ENCODE data around the gene NFIA. TPM values are rescaled to one million over a fixed set of nuclear protein-coding genes. Genes with fewer than 3 reads are reported as not detected.

Gene NFIA
- total RNA-seq, 1 experiment from 2014 or later: 0.35 TPM

GRCh38 chr1:61143821-61144424, 61.6 kb downstream of the NFIA start:
- DNase-seq: no peak
- TF ChIP-seq, protein P1, sequence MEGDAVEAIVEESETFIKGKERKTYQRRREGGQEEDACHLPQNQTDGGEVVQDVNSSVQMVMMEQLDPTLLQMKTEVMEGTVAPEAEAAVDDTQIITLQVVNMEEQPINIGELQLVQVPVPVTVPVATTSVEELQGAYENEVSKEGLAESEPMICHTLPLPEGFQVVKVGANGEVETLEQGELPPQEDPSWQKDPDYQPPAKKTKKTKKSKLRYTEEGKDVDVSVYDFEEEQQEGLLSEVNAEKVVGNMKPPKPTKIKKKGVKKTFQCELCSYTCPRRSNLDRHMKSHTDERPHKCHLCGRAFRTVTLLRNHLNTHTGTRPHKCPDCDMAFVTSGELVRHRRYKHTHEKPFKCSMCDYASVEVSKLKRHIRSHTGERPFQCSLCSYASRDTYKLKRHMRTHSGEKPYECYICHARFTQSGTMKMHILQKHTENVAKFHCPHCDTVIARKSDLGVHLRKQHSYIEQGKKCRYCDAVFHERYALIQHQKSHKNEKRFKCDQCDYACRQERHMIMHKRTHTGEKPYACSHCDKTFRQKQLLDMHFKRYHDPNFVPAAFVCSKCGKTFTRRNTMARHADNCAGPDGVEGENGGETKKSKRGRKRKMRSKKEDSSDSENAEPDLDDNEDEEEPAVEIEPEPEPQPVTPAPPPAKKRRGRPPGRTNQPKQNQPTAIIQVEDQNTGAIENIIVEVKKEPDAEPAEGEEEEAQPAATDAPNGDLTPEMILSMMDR (conservative IDR thresholded peaks at IDR 0.05): no peak
- H3K79me2 ChIP-seq (ENCODE audit: insufficient read depth, low read length): no peaks in the 10 kb centered on the region
- no peaks in the 10 kb centered on the region for H3K9me3 Mint-ChIP-seq
- no peak overlapping the region for H3K4me2 ChIP-seq (ENCODE audit: insufficient read depth, insufficient read length, low read length)
- no peak overlapping the region for H2BK120ac ChIP-seq (ENCODE audit: low read depth, low read length, poor library complexity, severe bottlenecking)
- H3K79me1 ChIP-seq (ENCODE audit: insufficient read depth, low read depth, low read length, poor library complexity, severe bottlenecking): no peaks in the 10 kb centered on the region
- H2BK15ac ChIP-seq (ENCODE audit: low read depth, low read length): no peak overlapping the region
- H3K27me3 ChIP-seq (ENCODE audit: insufficient read depth, low read length): no peaks in the 10 kb centered on the region
- no peaks in the 10 kb centered on the region for H3K27me3 Mint-ChIP-seq (ENCODE audit: low read depth)
- H3T11ph ChIP-seq (ENCODE audit: low read length): no peak overlapping the region
- H4K20me1 ChIP-seq (ENCODE audit: control insufficient read depth, insufficient read depth, insufficient read length): no peaks in the 10 kb centered on the region
- H4K5ac ChIP-seq (ENCODE audit: insufficient read length, low read depth, low read length): no peak overlapping the region
- H3K4me1 ChIP-seq (ENCODE audit: insufficient read depth, low read length): peaks cover 3% of the 10 kb centered on the region; the same call in 1 of the 2 replicates
- H3K14ac ChIP-seq (ENCODE audit: insufficient read depth, low read length): no peak overlapping the region
- no peaks in the 10 kb centered on the region for H3K23me2 ChIP-seq (ENCODE audit: insufficient read length, low read depth, low read length, poor library complexity, severe bottlenecking)
- H4K91ac ChIP-seq (ENCODE audit: insufficient read length, low read depth, low read length): no peak overlapping the region
- no peak overlapping the region for H3K56ac ChIP-seq (ENCODE audit: insufficient read length, low read depth, low read length)
- no peak overlapping the region for H4K8ac ChIP-seq (replicated peaks; ENCODE audit: insufficient read length, low read depth, low read length)
- H3K4me3 Mint-ChIP-seq: no peak overlapping the region
- H3K27ac ChIP-seq (ENCODE audit: insufficient read length, low read depth, low read length): no peak overlapping the region
- H2AK5ac ChIP-seq (ENCODE audit: insufficient read length, low read length): no peak overlapping the region
- H2BK12ac ChIP-seq (ENCODE audit: insufficient read length, low read depth, low read length): no peak overlapping the region
- H3K9me3 ChIP-seq (ENCODE audit: control insufficient read depth, low read depth, low read length): no peaks in the 10 kb centered on the region
- H3K9ac ChIP-seq (ENCODE audit: extremely low read depth, insufficient read length, low read length): no peak overlapping the region
- H3K23ac ChIP-seq (ENCODE audit: insufficient read length, low read depth, low read length): no peak overlapping the region
- H3K36me3 Mint-ChIP-seq (ENCODE audit: insufficient read depth in 1 of 3, low read depth in 3 of 3): no peaks in the 10 kb centered on the region
- H3K27ac Mint-ChIP-seq: no peak overlapping the region
- no peak overlapping the region for H3K4ac ChIP-seq (ENCODE audit: low read depth, low read length)
- WGBS (ENCODE audit: extremely low coverage, insufficient read length, low lambda C conversion rate): no CpG with 5 or more reads among the region's 5 CpGs
- no peak overlapping the region for H3K18ac ChIP-seq (ENCODE audit: insufficient read length, low read depth, low read length)
- no peak overlapping the region for H2BK20ac ChIP-seq (ENCODE audit: low read depth, low read length, poor library complexity, severe bottlenecking)
- H2BK5ac ChIP-seq (ENCODE audit: insufficient read length, low read length): no peak overlapping the region
- H2AFZ ChIP-seq (ENCODE audit: low read length): no peak overlapping the region
- H3K4me1 Mint-ChIP-seq: peaks cover 28 to 44% of the 10 kb centered on the region in 2 experiments

Measured in H9 (cell line).